ENCODE measurements around the gene TRAM2.

- TF ChIP-seq, protein P1, sequence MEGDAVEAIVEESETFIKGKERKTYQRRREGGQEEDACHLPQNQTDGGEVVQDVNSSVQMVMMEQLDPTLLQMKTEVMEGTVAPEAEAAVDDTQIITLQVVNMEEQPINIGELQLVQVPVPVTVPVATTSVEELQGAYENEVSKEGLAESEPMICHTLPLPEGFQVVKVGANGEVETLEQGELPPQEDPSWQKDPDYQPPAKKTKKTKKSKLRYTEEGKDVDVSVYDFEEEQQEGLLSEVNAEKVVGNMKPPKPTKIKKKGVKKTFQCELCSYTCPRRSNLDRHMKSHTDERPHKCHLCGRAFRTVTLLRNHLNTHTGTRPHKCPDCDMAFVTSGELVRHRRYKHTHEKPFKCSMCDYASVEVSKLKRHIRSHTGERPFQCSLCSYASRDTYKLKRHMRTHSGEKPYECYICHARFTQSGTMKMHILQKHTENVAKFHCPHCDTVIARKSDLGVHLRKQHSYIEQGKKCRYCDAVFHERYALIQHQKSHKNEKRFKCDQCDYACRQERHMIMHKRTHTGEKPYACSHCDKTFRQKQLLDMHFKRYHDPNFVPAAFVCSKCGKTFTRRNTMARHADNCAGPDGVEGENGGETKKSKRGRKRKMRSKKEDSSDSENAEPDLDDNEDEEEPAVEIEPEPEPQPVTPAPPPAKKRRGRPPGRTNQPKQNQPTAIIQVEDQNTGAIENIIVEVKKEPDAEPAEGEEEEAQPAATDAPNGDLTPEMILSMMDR (IDR thresholded peaks at IDR 0.05), result no peak
- no peak for TF ChIP-seq POLR2A (IDR thresholded peaks at IDR 0.05)
Measured at GRCh38 chr6:52560462-52560861, 16.4 kb downstream of the TRAM2 start.
